Right lobe of liver (tissue), 6 donors: Measurements from ENCODE around the gene ATP10D. TPM values are rescaled to one million over a fixed set of nuclear protein-coding genes. Genes with fewer than 3 reads are reported as not detected.

Source experiments
- ATAC-seq, 4 donors: fragments of 200-7000 bp; cut with Tn5 transposase; one replicate each; pipeline ENCODE4 v1.9.1; 2020; ENCODE audit warnings: mild to moderate bottlenecking in 4 of 4, moderate library complexity in 4 of 4
- DNase-seq, 3 donors: peaks; one replicate each; pipeline ENCODE4 v3.0.0-alpha.2; 2020
- H3K27ac ChIP-seq, 3 donors: fragments of 200-600 bp; one replicate each; pipeline ENCODE4 v1.8.0; 2022
- H3K27me3 ChIP-seq, 2 donors: fragments of 200-600 bp; one replicate each; pipeline ENCODE4 v1.8.0; 2022
- H3K36me3 ChIP-seq, 4 donors: fragments of 200-600 bp; sonication (generic) in 1 of 4; one replicate each; pipeline versions ENCODE4 v1.5.1 to v1.8.0; 2017 to 2022; ENCODE audit warnings: control low read depth in 1 of 4
- H3K4me1 ChIP-seq, 4 donors: fragments of 200-600 bp; sonication (generic) in 1 of 4; one replicate each; pipeline versions ENCODE4 v1.5.1 to v1.8.0; 2017 to 2022; ENCODE audit warnings: control low read depth in 1 of 4
- H3K4me3 ChIP-seq, 3 donors: fragments of 200-600 bp; one replicate each; pipeline ENCODE4 v1.8.0; 2022
- H3K9me3 ChIP-seq, 4 donors: fragments of 200-600 bp; sonication (generic) in 1 of 4; one replicate each; pipeline versions ENCODE4 v1.5.1 to v1.8.0; 2017 to 2022; ENCODE audit warnings: control low read depth in 1 of 4
- POLR2A ChIP-seq: fragments of 450-650 bp; IDR thresholded peaks from one replicate; pipeline ENCODE4 v1.6.1; 2017; ENCODE audit warnings: antibody characterized with exemption, mild to moderate bottlenecking
- WGBS: methylation state at CpG from one replicate; pipeline ENCODE4 v1.1.6; 2018; ENCODE audit warnings: low coverage, low lambda C conversion rate; ENCODE audit not compliant: insufficient coverage; ENCODE audit errors: missing lambda C conversion rate; 5-methylcytosine and 5-hydroxymethylcytosine counted together
- intact Hi-C, 2 donors: fragments of 100-400 bp; cut with DNase I; formaldehyde crosslinking; loops; one replicate each; pipeline versions ENCODE4 v1.11.2 to v1.14.1; 2022
- total RNA-seq, 6 experiments: library from RNA; depleted of rRNA in 2 of 6; stranded (reverse); fragments of >200 nt in 2 of 6; fragmentation: NEBNext Ultra II Directional in 3 of 6; extraction: Animal tissue kit (Norgen Biotek cat#: 25700) in 3 of 6; gene quantifications; one replicate each; pipeline versions ENCODE4 v1.1.0 to v1.2.4, GENCODE V29; 2016 to 2023
- TF ChIP-seq, protein P1 (sequence below), 4 donors: fragments of 200-600 bp in 3 of 4; fragments of 450-650 bp in 1 of 4; IDR thresholded peaks; one replicate each; pipeline versions ENCODE4 v1.5.1 to v1.8.0; 2016 to 2022; ENCODE audit warnings: antibody characterized with exemption in 4 of 4, mild to moderate bottlenecking in 2 of 4
- donor health status: DM: no; HTN: yes; CAD: no.
- donor health status: DM: no; HTN: no; CAD: no.
- donor health status: DM: no; HTN: no; CAD: no.
- donor health status: DM: no; HTN: yes; CAD: no.
- donor health status: DM: no; HTN: yes; CAD: no.

ATP10D gene
- total RNA-seq, 6 experiments from 2014 or later, result 5.1 to 14.0 (median 8.5) TPM

GRCh38 chr4:47473141-47473750 lies 11.8 kb upstream of the ATP10D start:
- H3K9me3 ChIP-seq, result no peaks in the 10 kb centered on the region
- intact Hi-C loops, result no loop called here
- whole genome bisulfite sequencing, result 71% methylated on average over 3 of the region's 3 CpGs
- H3K27ac ChIP-seq, result no peak overlapping the region
- DNase-seq (no peak), ATAC-seq (no peak)
- H3K4me3 ChIP-seq, result no peak overlapping the region
- H3K4me1 ChIP-seq, result no peaks in the 10 kb centered on the region
- H3K36me3 ChIP-seq, result no peaks in the 10 kb centered on the region
- no peak for TF ChIP-seq POLR2A
- TF ChIP-seq, protein P1, sequence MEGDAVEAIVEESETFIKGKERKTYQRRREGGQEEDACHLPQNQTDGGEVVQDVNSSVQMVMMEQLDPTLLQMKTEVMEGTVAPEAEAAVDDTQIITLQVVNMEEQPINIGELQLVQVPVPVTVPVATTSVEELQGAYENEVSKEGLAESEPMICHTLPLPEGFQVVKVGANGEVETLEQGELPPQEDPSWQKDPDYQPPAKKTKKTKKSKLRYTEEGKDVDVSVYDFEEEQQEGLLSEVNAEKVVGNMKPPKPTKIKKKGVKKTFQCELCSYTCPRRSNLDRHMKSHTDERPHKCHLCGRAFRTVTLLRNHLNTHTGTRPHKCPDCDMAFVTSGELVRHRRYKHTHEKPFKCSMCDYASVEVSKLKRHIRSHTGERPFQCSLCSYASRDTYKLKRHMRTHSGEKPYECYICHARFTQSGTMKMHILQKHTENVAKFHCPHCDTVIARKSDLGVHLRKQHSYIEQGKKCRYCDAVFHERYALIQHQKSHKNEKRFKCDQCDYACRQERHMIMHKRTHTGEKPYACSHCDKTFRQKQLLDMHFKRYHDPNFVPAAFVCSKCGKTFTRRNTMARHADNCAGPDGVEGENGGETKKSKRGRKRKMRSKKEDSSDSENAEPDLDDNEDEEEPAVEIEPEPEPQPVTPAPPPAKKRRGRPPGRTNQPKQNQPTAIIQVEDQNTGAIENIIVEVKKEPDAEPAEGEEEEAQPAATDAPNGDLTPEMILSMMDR (IDR thresholded peaks at IDR 0.05), result no peak
- no peaks in the 10 kb centered on the region for H3K27me3 ChIP-seq

- TF ChIP-seq, protein P1 (IDR thresholded peaks at IDR 0.05), result no peak
- no peak for TF ChIP-seq POLR2A
- 78% methylated on average over 4 of the region's 4 CpGs for WGBS
- DNase-seq, result no peak
- ATAC-seq, result no peak
- intact Hi-C loops, result no loop called here
- H3K4me1 ChIP-seq, result no peaks in the 10 kb centered on the region
- no peaks in the 10 kb centered on the region for H3K9me3 ChIP-seq
- H3K27ac ChIP-seq, result no peak overlapping the region
- no peak overlapping the region for H3K4me3 ChIP-seq
- no peaks in the 10 kb centered on the region for H3K36me3 ChIP-seq
- H3K27me3 ChIP-seq, result no peaks in the 10 kb centered on the region
These were observed 10.3 kb upstream of the ATP10D start for GRCh38 chr4:47474799-47475198.

DNA sequence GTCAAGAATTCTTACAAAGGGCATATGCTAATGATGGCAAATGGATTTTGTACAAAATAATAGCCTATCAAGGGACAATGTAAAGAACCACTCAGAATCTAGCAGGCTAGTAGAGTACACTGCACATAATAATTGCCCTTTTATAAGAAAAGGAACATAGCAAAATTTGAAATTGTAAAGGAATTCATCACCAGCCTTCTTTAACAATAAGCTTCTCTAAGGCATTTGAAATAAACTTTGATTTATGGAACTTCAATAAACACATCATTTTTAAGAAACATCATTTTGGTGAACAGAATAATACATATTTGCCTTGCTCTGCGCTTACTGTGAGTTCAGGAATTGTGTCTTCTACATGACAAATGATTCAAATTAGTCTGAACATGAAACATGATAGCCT lies 9.7 kb upstream of the ATP10D start:
- intact Hi-C loops, result no loop called here
- Histone ChIP-seq H3K36me3 (no peaks in the 10 kb centered on the region), H3K27me3 (no peaks in the 10 kb centered on the region)

GRCh38 chr4:47478804-47479203 lies 6.3 kb upstream of the ATP10D start:
- WGBS, result 78% methylated on average over 4 of the region's 4 CpGs
- ATAC-seq, result no peak

More for the DNA sequence above, 9.7 kb upstream of the ATP10D start:
- no peaks in the 10 kb centered on the region for H3K9me3 ChIP-seq
- no peaks in the 10 kb centered on the region for H3K4me1 ChIP-seq
- H3K4me3 ChIP-seq, result no peak overlapping the region
- DNase-seq (no peak), ATAC-seq (no peak)
- no peak overlapping the region for H3K27ac ChIP-seq
- 90% methylated on average over 1 of the region's 1 CpG for WGBS
- TF ChIP-seq POLR2A, result no peak
- TF ChIP-seq, protein P1 (IDR thresholded peaks at IDR 0.05), result no peak

More at GRCh38 chr4:47478804-47479203, 6.3 kb upstream of the ATP10D start:
- TF ChIP-seq POLR2A, result no peak
- TF ChIP-seq, protein P1 (IDR thresholded peaks at IDR 0.05), result no peak
- intact Hi-C loops, result no loop called here
- Histone ChIP-seq H3K4me3 (no peak overlapping the region), H3K4me1 (no peaks in the 10 kb centered on the region), H3K36me3 (no peaks in the 10 kb centered on the region), H3K27me3 (no peaks in the 10 kb centered on the region), H3K9me3 (no peaks in the 10 kb centered on the region), H3K27ac (no peak overlapping the region)
- DNase-seq, result no peak
